ENCODE results near the gene KCNH8.
"Not testable (repeated sequence)": the region's sequence is repeated elsewhere in the genome, so short reads cannot be mapped to it uniquely, and the experiment has no call there.

The KCNH8 gene

GRCh38 chr3:19147905-19148767 is at the start of gene KCNH8:
Gene KCNH8, plus strand, starts transcription at chr3:19148510. Its CDS starts 210 bp downstream, at chr3:19148720.
- DNase-seq: no peak

- DNase-seq: not testable (repeated sequence)
Measured at GRCh38 chr3:19102654-19103290, 45.5 kb upstream of the KCNH8 start.

GRCh38 chr3:19103510-19103909 is 44.8 kb upstream of the KCNH8 start:
- DNase-seq: no peak

GRCh38 chr3:19104459-19104858 is 43.9 kb upstream of the KCNH8 start:
- DNase-seq: no peak

- no peak for DNase-seq
Measured at GRCh38 chr3:19105826-19106225, 42.5 kb upstream of the KCNH8 start.

- no peak for DNase-seq
Measured at GRCh38 chr3:19106307-19106706, 42.0 kb upstream of the KCNH8 start.

- no peak for DNase-seq
Measured at GRCh38 chr3:19107719-19108118, 40.6 kb upstream of the KCNH8 start.

GRCh38 chr3:19110335-19110895 is 37.9 kb upstream of the KCNH8 start:
- no peak for DNase-seq

GRCh38 chr3:19114461-19114860 is 33.8 kb upstream of the KCNH8 start:
- DNase-seq: no peak

- no peak for DNase-seq
Measured at GRCh38 chr3:19116239-19116638, 32.1 kb upstream of the KCNH8 start.

GRCh38 chr3:19124752-19125151 is 23.6 kb upstream of the KCNH8 start:
- no peak for DNase-seq

GRCh38 chr3:19139863-19140262 is 8.4 kb upstream of the KCNH8 start:
- no peak for DNase-seq

- peak; percentile 47 for DNase-seq
Measured at GRCh38 chr3:19146685-19147650, 1.3 kb upstream of the KCNH8 start.

GRCh38 chr3:19148768-19149091 is 420 bp downstream of the KCNH8 start:
- no peak for DNase-seq

- DNase-seq: no peak
Measured at GRCh38 chr3:19149368-19149767, 1.1 kb downstream of the KCNH8 start.

GRCh38 chr3:19151171-19151570 is 2.9 kb downstream of the KCNH8 start:
- DNase-seq: no peak

- no peak for DNase-seq
Measured at GRCh38 chr3:19154693-19155250, 6.5 kb downstream of the KCNH8 start.

GRCh38 chr3:19155375-19155774 is 7.1 kb downstream of the KCNH8 start:
- no peak for DNase-seq

GRCh38 chr3:19159966-19160635 is 11.8 kb downstream of the KCNH8 start:
- no peak for DNase-seq

GRCh38 chr3:19165654-19166053 is 17.3 kb downstream of the KCNH8 start:
- DNase-seq: no peak

GRCh38 chr3:19171794-19172193 is 23.5 kb downstream of the KCNH8 start:
- DNase-seq: no peak

GRCh38 chr3:19173945-19174344 is 25.6 kb downstream of the KCNH8 start:
- DNase-seq: no peak
